Testis (tissue), 3 donors: Measurements from ENCODE around the gene MRPS34. TPM values are rescaled to one million over a fixed set of nuclear protein-coding genes. Genes with fewer than 3 reads are reported as not detected.

ENCODE experiments used
- DNase-seq: peaks from one replicate; pipeline ENCODE4 v3.0.0-alpha.2; 2019
- H3K27ac ChIP-seq, 2 donors: fragments of 200-600 bp; sonication (generic); one replicate each; pipeline ENCODE4 v1.5.1; 2019
- H3K27me3 ChIP-seq: fragments of 200-600 bp; sonication (generic); one replicate; pipeline ENCODE4 v1.5.1; 2019
- H3K36me3 ChIP-seq: fragments of 200-600 bp; sonication (generic); one replicate; pipeline ENCODE4 v1.5.1; 2017; ENCODE audit warnings: low read depth; ENCODE audit errors: missing control alignments
- H3K4me1 ChIP-seq: fragments of 200-600 bp; sonication (generic); one replicate; pipeline ENCODE4 v1.5.1; 2019
- H3K4me3 ChIP-seq, 2 donors: fragments of 200-600 bp; sonication (generic); one replicate each; pipeline ENCODE4 v1.5.1; 2017 to 2019
- H3K9me3 ChIP-seq: fragments of 200-600 bp; sonication (generic); one replicate; pipeline ENCODE4 v1.5.1; 2017
- POLR2A ChIP-seq: fragments of 450-650 bp; IDR thresholded peaks from one replicate; pipeline ENCODE4 v1.6.1; 2017; ENCODE audit warnings: antibody characterized with exemption, mild to moderate bottlenecking, moderate library complexity
- WGBS, 2 donors: methylation state at CpG; one replicate each; pipeline ENCODE4 v1.1.5; 2018; 5-methylcytosine and 5-hydroxymethylcytosine counted together
- intact Hi-C: fragments of 100-400 bp; cut with DNase I; formaldehyde crosslinking; loops from one replicate; pipeline ENCODE4 v1.15.1; 2023; ENCODE audit warnings: low total_unique reads
- polyA plus RNA-seq: library from polyadenylated mRNA; stranded (reverse); fragments of 350-450 nt; fragmentation: Illumina TruSeq; extraction: RNeasy Lipid Tissue Mini Kit (QIAGEN cat#74804); gene quantifications from one replicate; pipeline ENCODE4 v1.2.3, GENCODE V29; 2014; ENCODE audit warnings: low read depth, low replicate concordance; ENCODE audit not compliant: insufficient read depth
- total RNA-seq, 2 donors: library from RNA; depleted of rRNA; stranded (reverse); fragments of >200 nt; gene quantifications; one replicate each; pipeline ENCODE4 v1.2.3, GENCODE V29; 2016
- TF ChIP-seq, protein P1 (sequence below), 3 experiments: fragments of 450-650 bp in 2 of 3; fragments of 200-600 bp in 1 of 3; sonication (generic) in 1 of 3; IDR thresholded peaks; one replicate each; pipeline ENCODE4 v1.5.1; 2016 to 2019; ENCODE audit warnings: antibody characterized with exemption in 3 of 3, mild to moderate bottlenecking in 2 of 3, moderate library complexity in 1 of 3

MRPS34 gene
- total and polyA plus RNA-seq, 3 donors from 2014 or later: 49.2 to 81.6 (median 66.5) TPM

DNA sequence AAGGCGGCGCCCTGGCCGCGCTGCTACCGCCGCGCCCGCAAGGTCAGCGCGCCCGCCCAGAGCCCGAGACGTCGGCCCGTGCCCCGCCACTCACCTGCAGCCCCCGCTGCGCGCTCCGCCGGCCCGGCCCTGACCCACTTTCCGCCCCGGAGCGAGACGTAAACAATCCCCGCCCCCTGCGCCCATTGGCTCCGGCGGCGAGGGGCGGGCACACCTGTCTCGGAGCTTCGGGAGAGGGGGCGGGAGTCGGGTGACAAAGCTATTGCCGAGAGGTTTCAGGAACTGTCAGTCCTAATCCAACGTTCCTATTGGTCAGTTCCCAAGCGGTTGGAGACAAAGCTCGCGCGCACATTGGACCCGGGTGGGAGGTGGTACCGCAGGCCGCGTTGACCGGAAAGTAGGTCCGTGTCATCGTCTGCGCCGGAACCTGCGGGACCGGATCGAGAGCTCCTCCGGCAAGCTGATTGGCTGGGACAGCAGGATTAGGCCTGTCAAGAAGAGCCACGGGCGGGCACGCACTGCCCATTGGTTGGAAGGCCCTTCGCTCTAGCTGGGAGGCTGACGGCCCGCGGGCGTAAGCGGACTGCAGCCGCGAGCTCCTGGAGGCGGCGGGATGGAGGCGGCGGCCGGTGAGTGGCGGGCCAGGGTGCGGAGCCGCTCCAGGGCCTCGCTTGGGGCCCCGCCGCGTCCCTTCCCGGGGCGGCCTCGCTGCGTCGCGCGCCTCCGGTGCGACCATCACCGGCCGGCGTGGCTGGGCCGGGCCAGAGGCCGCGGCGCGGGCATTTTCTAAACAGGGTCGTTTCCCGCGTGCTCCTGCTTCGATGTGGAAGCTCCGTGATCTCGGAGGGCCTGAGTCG, 9.7 kb upstream of the MRPS34 start, which contains the start of the genes NUBP2 and SPSB3:
Gene NUBP2 (plus strand): TSS at position 553 of the 857 bp plus-strand sequence. CDS start 61 bp downstream, at position 614.
Gene SPSB3 (minus strand): TSS at position 164 of the 857 bp plus-strand sequence. CDS start 1,088 bp downstream, outside the sequence.
- H3K4me1 ChIP-seq: peaks cover 16% of the 10 kb centered on the region
- intact Hi-C loops: no loop called here
- H3K4me3 ChIP-seq: peak within 1 kb of the TSS; percentile 85 to 88
- peak; percentile 100 for DNase-seq
- no peak for TF ChIP-seq POLR2A
- TF ChIP-seq, protein P1, sequence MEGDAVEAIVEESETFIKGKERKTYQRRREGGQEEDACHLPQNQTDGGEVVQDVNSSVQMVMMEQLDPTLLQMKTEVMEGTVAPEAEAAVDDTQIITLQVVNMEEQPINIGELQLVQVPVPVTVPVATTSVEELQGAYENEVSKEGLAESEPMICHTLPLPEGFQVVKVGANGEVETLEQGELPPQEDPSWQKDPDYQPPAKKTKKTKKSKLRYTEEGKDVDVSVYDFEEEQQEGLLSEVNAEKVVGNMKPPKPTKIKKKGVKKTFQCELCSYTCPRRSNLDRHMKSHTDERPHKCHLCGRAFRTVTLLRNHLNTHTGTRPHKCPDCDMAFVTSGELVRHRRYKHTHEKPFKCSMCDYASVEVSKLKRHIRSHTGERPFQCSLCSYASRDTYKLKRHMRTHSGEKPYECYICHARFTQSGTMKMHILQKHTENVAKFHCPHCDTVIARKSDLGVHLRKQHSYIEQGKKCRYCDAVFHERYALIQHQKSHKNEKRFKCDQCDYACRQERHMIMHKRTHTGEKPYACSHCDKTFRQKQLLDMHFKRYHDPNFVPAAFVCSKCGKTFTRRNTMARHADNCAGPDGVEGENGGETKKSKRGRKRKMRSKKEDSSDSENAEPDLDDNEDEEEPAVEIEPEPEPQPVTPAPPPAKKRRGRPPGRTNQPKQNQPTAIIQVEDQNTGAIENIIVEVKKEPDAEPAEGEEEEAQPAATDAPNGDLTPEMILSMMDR (IDR thresholded peaks at IDR 0.05): peak in 1 of 3 experiments; percentile 1
- H3K9me3 ChIP-seq: no peaks in the 10 kb centered on the region
- H3K27ac ChIP-seq: peak within 1 kb of the TSS; percentile 49 to 84
- no peaks in the 10 kb centered on the region for H3K36me3 ChIP-seq
- no peaks in the 10 kb centered on the region for H3K27me3 ChIP-seq
- WGBS, 2 donors: 1 to 4% methylated on average over 5 to 84 of the region's 102 CpGs

DNA sequence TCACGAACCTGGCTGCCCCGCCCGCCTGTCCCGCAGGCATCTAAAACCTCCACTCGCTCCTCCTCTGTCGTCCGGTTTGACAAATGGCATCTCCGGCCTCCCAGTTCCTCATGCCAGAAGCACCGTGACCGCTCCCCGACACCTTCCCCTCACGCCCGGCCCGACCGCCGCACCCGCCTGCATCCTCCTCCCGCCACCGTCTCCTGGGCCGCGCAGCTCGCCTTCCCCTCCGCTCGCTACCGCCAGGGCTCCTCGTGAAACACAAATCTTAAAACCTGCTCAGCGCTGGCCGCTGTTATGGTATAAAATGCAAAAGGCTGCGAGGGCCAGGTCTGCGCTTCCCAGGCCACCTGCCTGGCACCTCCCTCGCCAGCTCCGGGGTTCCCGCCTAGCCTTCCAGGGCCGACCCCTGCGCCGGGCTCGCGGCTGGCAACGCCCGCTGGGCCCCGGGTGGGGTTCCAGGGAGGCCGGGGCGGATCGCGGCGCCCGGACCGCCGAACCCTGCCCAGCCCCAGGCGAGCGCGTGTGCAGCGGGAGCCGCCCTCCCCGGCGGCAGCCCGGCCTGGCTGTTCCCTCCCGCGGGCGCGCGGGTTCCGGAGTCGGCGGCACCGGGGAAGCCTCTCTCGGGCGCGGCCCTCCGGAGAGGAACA, 8.9 kb upstream of the MRPS34 start:
- DNase-seq: no peak
- 1 to 3% methylated on average over 8 to 64 of the region's 70 CpGs for WGBS, 2 donors
- TF ChIP-seq, protein P1 (IDR thresholded peaks at IDR 0.05): no peak
- no peak for TF ChIP-seq POLR2A
- Histone ChIP-seq H3K4me1 (peaks cover 16% of the 10 kb centered on the region), H3K27me3 (no peaks in the 10 kb centered on the region), H3K4me3 (peak overlapping the region; percentile 85 to 88), H3K9me3 (no peaks in the 10 kb centered on the region), H3K36me3 (no peaks in the 10 kb centered on the region), H3K27ac (peak overlapping the region; percentile 25 to 84)
- intact Hi-C loops: no loop called here

DNA sequence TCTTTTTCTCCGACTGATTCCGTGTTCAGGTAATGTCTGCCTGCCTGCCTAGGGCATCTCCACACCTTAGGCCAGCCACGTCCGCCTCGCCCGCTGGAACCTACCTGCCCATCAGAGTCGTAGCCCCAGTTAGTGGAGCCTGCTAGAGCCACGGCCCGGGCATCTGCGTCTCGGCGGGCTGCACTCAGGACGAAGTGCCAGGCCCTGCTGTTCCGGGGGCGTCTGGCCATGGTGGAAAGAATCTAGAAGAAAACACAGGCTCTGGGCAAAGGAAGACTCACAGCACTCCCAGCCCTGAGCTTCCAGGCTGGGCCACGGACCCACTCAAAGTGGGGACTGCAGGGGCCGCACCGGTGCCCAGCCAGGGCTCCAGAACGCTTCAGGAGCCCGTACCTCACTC, 8.3 kb upstream of the MRPS34 start:
- H3K4me3 ChIP-seq: peak overlapping the region; percentile 85 to 88
- intact Hi-C loops: no loop called here
- peaks cover 16% of the 10 kb centered on the region for H3K4me1 ChIP-seq
- peak overlapping the region; percentile 25 to 84 for H3K27ac ChIP-seq
- H3K27me3 ChIP-seq: no peaks in the 10 kb centered on the region
- no peak for TF ChIP-seq POLR2A
- TF ChIP-seq, protein P1 (IDR thresholded peaks at IDR 0.05): no peak
- no peaks in the 10 kb centered on the region for H3K9me3 ChIP-seq
- no peak for DNase-seq
- 43 to 54% methylated on average over 16 to 20 of the region's 20 CpGs for WGBS, 2 donors
- H3K36me3 ChIP-seq: no peaks in the 10 kb centered on the region

DNA sequence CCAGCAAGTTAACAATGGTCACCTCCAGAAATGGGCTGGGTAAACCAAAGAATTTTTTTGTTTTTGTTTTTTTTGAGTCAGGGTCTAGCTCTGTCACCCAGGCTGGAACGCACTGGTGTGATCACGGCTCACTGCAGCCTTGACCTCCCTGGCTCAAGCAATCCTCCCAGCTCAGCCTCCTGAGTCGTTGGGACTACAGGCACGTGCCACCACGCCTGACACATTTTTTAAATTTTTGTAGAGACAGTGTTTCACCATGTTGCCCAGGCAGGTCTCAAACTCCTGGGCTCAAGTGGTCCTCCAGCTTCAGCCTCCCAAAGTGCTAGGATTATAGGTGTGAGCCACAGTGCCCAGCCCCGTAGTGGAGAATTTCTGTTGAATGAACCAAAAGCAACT, 7.7 kb upstream of the MRPS34 start:
- WGBS, 2 donors: 59 to 64% methylated on average over 6 of the region's 6 CpGs
- no peak for TF ChIP-seq POLR2A
- TF ChIP-seq, protein P1 (IDR thresholded peaks at IDR 0.05): no peak
- no peak overlapping the region for H3K4me3 ChIP-seq
- H3K9me3 ChIP-seq: no peaks in the 10 kb centered on the region
- peaks cover 16% of the 10 kb centered on the region for H3K4me1 ChIP-seq
- intact Hi-C loops: no loop called here
- no peaks in the 10 kb centered on the region for H3K27me3 ChIP-seq
- H3K27ac ChIP-seq: no peak overlapping the region
- no peak for DNase-seq
- no peaks in the 10 kb centered on the region for H3K36me3 ChIP-seq
